ENCODE results near the gene SLC39A13. TPM values are rescaled to one million over a fixed set of nuclear protein-coding genes. Genes with fewer than 3 reads are reported as not detected.

SLC39A13 gene
- total and polyA plus RNA-seq, 2 of the 4 experiments (the other 2 are of a cell fraction): 32.4 to 144 TPM

DNA sequence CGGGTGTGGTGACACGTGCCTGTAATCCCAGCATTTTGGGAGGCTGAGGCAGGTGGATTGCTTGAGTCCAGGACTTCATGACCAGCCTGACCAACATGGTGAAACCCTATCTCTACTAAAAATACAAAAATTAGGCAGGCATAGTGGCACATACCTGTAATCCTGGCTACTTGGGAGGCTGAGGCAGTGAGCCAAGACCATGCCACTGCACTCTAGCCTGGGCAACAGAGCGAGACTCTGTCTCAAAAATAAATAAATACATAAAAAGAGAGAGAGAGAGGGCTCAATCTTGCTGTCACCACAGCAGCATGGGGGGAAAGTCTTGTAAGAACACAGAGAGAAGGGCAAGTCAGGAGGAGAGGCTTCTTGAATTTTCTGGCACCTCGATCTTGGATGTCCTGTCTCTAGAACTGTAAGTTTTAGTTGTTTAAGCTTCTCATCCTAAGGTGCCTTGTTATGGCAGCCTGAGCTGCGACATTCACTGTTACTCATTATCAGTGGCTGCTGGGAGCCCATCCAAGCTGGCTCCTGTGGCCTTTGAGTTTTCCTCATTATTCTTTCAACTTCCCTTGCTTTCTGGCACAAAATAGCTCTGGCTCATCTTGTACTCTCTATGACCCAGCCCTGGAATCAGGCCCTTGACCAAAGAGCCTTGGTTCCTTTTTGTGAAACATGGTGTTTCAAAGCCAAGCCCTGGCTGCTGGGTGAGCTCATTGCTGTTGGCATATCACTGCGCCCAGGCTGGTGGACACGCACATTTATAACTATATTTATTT is 25.8 kb downstream of the SLC39A13 start:
- no peak overlapping the region for H2BK120ac ChIP-seq (ENCODE audit: low read depth, low read length)
- no peaks in the 10 kb centered on the region for H3K9me3 ChIP-seq (ENCODE audit: control insufficient read depth, insufficient read depth, low read length)
- no peaks in the 10 kb centered on the region for H3K4me1 ChIP-seq (ENCODE audit: control insufficient read depth, insufficient read depth, low read length)
- ChIA-PET POLR2A (ENCODE audit: unreplicated experiment) (no interaction called here), CTCF (no interaction called here)
- BruUV-seq (replicated peaks): no TSS peak
- dilution Hi-C loops (cut with HindIII; ENCODE audit: low sequenced_read_pairs, unreplicated experiment) (no loop called here), intact Hi-C loops (cut with micrococcal nuclease) (no loop called here), in situ Hi-C loops (cut with MboI; ENCODE audit: low sequenced_read_pairs) (no loop called here)
- no peaks in the 10 kb centered on the region for H3K27me3 ChIP-seq (ENCODE audit: control insufficient read depth, insufficient read depth, low read length)
- 61% methylated on average over 3 of the region's 7 CpGs; no CpG with 5 or more reads in 1 of the 2 experiments for WGBS, 2 experiments (ENCODE audit: extremely low coverage in 2 of 2, insufficient read length in 1 of 2)
- H3K4me3 ChIP-seq (ENCODE audit: insufficient read depth, low read depth, low read length): no peak overlapping the region
- no peaks in the 10 kb centered on the region for H3K36me3 ChIP-seq (ENCODE audit: control insufficient read depth, insufficient read depth, low read length)
- H3K9ac ChIP-seq (ENCODE audit: low read depth, low read length): no peak overlapping the region
- H2AK5ac ChIP-seq (ENCODE audit: low read depth, low read length): no peak overlapping the region
- H2AK9ac ChIP-seq (replicated peaks; ENCODE audit: low read depth, low read length, poor library complexity): no peak overlapping the region
- no peaks in the 10 kb centered on the region for H4K20me1 ChIP-seq (ENCODE audit: insufficient read depth, low read length)
- H2BK15ac ChIP-seq (ENCODE audit: low read depth, low read length): no peak overlapping the region
- H4K91ac ChIP-seq (ENCODE audit: insufficient read depth, low read depth, low read length): no peak overlapping the region
- peak overlapping the region; percentile 5 for H2AFZ ChIP-seq (replicated peaks; ENCODE audit: low read length, poor library complexity)
- H3K4me2 ChIP-seq (ENCODE audit: low read depth, low read length): no peak overlapping the region
- no peak overlapping the region for H2BK5ac ChIP-seq (ENCODE audit: low read depth, low read length, poor library complexity, severe bottlenecking)
- DNase-seq: peak; percentile 70
- no peak overlapping the region for H3K56ac ChIP-seq (ENCODE audit: extremely low read depth, insufficient read depth, low read length)
- H3K4ac ChIP-seq (ENCODE audit: low read depth, low read length): no peak overlapping the region
- H4K8ac ChIP-seq (ENCODE audit: low read depth in 2 of 2, low read length in 2 of 2): no peak overlapping the region
- H3K14ac ChIP-seq (replicated peaks; ENCODE audit: low read depth, low read length): no peak overlapping the region
- no peak overlapping the region for H3K23ac ChIP-seq (ENCODE audit: low read depth, low read length)
- H2BK20ac ChIP-seq (ENCODE audit: low read depth, low read length): no peak overlapping the region
- TF ChIP-seq NFE2L2 (IDR thresholded peaks at IDR 0.05; ENCODE audit: low read depth, low read length) (no peak), POLR2A (IDR thresholded peaks at IDR 0.05; ENCODE audit: low read depth, low read length) (no peak), BHLHE40 (IDR thresholded peaks at IDR 0.05; ENCODE audit: low read depth, low read length) (no peak)
- no peak overlapping the region for H4K5ac ChIP-seq (ENCODE audit: low read depth, low read length)
- peak; percentile 74 for ATAC-seq (ENCODE audit: low read depth)
- peaks cover 3% of the 10 kb centered on the region; the same call in 1 of the 2 replicates for H3K9me1 ChIP-seq (ENCODE audit: insufficient read depth, low read length)
- no peak overlapping the region for H3K27ac ChIP-seq (ENCODE audit: insufficient read depth, low read length)
- H3K79me1 ChIP-seq (ENCODE audit: low read depth in 1 of 2, low read length in 2 of 2): no peaks in the 10 kb centered on the region
- no peak overlapping the region for H3K18ac ChIP-seq (ENCODE audit: low read depth, low read length)

All from IMR-90 (cell line).